Dendritic cell treated with granulocyte-macrophage colony-stimulating factor and Interleukin-4, amounts not matched to agents 40 ng/mL and 50 ng/mL, for 4 days (primary cell): ENCODE data around the gene DNALI1.
"Not testable (repeated sequence)": the region's sequence is repeated elsewhere in the genome, so short reads cannot be mapped to it uniquely, and the experiment has no call there.

ENCODE experiments used
- H3K27ac Mint-ChIP-seq: one replicate; pipeline ENCODE4 v1.8.0; 2022; ENCODE audit warnings: mild to moderate bottlenecking, mixed read lengths
- H3K27me3 Mint-ChIP-seq: one replicate; pipeline ENCODE4 v1.8.0; 2022; ENCODE audit warnings: mild to moderate bottlenecking, mixed read lengths
- H3K36me3 Mint-ChIP-seq: one replicate; pipeline ENCODE4 v1.8.0; 2022; ENCODE audit warnings: low read depth, mixed read lengths
- H3K4me1 Mint-ChIP-seq: one replicate; pipeline ENCODE4 v1.8.0; 2022; ENCODE audit warnings: low read depth, mixed read lengths
- H3K4me3 Mint-ChIP-seq: one replicate; pipeline ENCODE4 v1.8.0; 2022; ENCODE audit warnings: mild to moderate bottlenecking, moderate library complexity, mixed read lengths
- H3K9me3 Mint-ChIP-seq: one replicate; pipeline ENCODE4 v1.8.0; 2022; ENCODE audit warnings: mixed read lengths
- intact Hi-C: fragments of 100-400 bp; cut with micrococcal nuclease; formaldehyde crosslinking; loops from one replicate; pipeline ENCODE4 v1.15.0; 2022

DNALI1 gene

GRCh38 chr1:37537378-37537777, 19.4 kb upstream of the DNALI1 start:
- Mint-ChIP-seq H3K9me3 (no peaks in the 10 kb centered on the region), H3K4me1 (peaks cover 12% of the 10 kb centered on the region), H3K36me3 (peaks cover 89% of the 10 kb centered on the region), H3K27ac (no peak overlapping the region), H3K27me3 (no peaks in the 10 kb centered on the region), H3K4me3 (no peak overlapping the region)
- intact Hi-C loops: no loop called here

GRCh38 chr1:37539154-37539553, 17.6 kb upstream of the DNALI1 start:
- H3K27ac Mint-ChIP-seq, intact Hi-C loops, H3K4me3 Mint-ChIP-seq, H3K9me3 Mint-ChIP-seq, H3K27me3 Mint-ChIP-seq: not testable (repeated sequence)
- peaks cover 12% of the 10 kb centered on the region for H3K4me1 Mint-ChIP-seq
- H3K36me3 Mint-ChIP-seq: peaks cover 99% of the 10 kb centered on the region

GRCh38 chr1:37540036-37540785, 16.5 kb upstream of the DNALI1 start:
- Mint-ChIP-seq H3K27me3 (no peaks in the 10 kb centered on the region), H3K4me1 (peaks cover 3% of the 10 kb centered on the region), H3K27ac (no peak overlapping the region), H3K9me3 (no peaks in the 10 kb centered on the region), H3K36me3 (peaks cover 99% of the 10 kb centered on the region), H3K4me3 (no peak overlapping the region)
- intact Hi-C loops: no loop called here

- Mint-ChIP-seq H3K4me1 (peaks cover 4% of the 10 kb centered on the region), H3K9me3 (no peaks in the 10 kb centered on the region), H3K27ac (no peak overlapping the region), H3K4me3 (no peak overlapping the region), H3K36me3 (peaks cover 97% of the 10 kb centered on the region), H3K27me3 (no peaks in the 10 kb centered on the region)
- intact Hi-C loops: no loop called here
Observed at GRCh38 chr1:37544530-37544929, 12.2 kb upstream of the DNALI1 start.

GRCh38 chr1:37545019-37545418, 11.7 kb upstream of the DNALI1 start:
- intact Hi-C loops: no loop called here
- Mint-ChIP-seq H3K9me3 (no peaks in the 10 kb centered on the region), H3K4me1 (peaks cover 8% of the 10 kb centered on the region), H3K27me3 (no peaks in the 10 kb centered on the region), H3K27ac (no peak overlapping the region), H3K36me3 (peaks cover 97% of the 10 kb centered on the region), H3K4me3 (no peak overlapping the region)

GRCh38 chr1:37549341-37549740, 7.4 kb upstream of the DNALI1 start:
- Mint-ChIP-seq H3K4me1 (peaks cover 25% of the 10 kb centered on the region), H3K4me3 (no peak overlapping the region), H3K36me3 (peaks cover 87% of the 10 kb centered on the region), H3K27ac (no peak overlapping the region), H3K27me3 (no peaks in the 10 kb centered on the region), H3K9me3 (no peaks in the 10 kb centered on the region)
- intact Hi-C loops: no loop called here

- H3K27me3 Mint-ChIP-seq: no peaks in the 10 kb centered on the region
- no peaks in the 10 kb centered on the region for H3K9me3 Mint-ChIP-seq
- H3K4me3 Mint-ChIP-seq: peak overlapping the region; percentile 93
- H3K4me1 Mint-ChIP-seq: peaks cover 31% of the 10 kb centered on the region
- peak overlapping the region; percentile 93 for H3K27ac Mint-ChIP-seq
- H3K36me3 Mint-ChIP-seq: peaks cover 48% of the 10 kb centered on the region
- intact Hi-C loops: loop anchor here (5.0 kb wide), 1 partner anchor 96 kb away; no protein-coding TSS in a partner anchor
Observed at GRCh38 chr1:37553598-37553926, 3.2 kb upstream of the DNALI1 start.

GRCh38 chr1:37553927-37554808, 2.6 kb upstream of the DNALI1 start, which contains the start of gene SNIP1:
SNIP1 (minus strand) TSS chr1:37554293; CDS start chr1:37554229, 64 bp downstream.
- Mint-ChIP-seq H3K4me3 (peak within 1 kb of the TSS; percentile 93), H3K36me3 (peaks cover 42% of the 10 kb centered on the region), H3K27me3 (no peaks in the 10 kb centered on the region), H3K9me3 (no peaks in the 10 kb centered on the region), H3K27ac (peak within 1 kb of the TSS; percentile 93), H3K4me1 (peaks cover 31% of the 10 kb centered on the region)
- intact Hi-C loops: loop anchor here (1.0 to 5.0 kb wide), 3 partner anchors 40 to 139 kb away; partner anchors contain the start of genes CDCA8 and MEAF6

- H3K4me1 Mint-ChIP-seq: peaks cover 16% of the 10 kb centered on the region
- H3K36me3 Mint-ChIP-seq: peaks cover 21% of the 10 kb centered on the region
- H3K27ac Mint-ChIP-seq: no peak overlapping the region
- no peaks in the 10 kb centered on the region for H3K9me3 Mint-ChIP-seq
- no peaks in the 10 kb centered on the region for H3K27me3 Mint-ChIP-seq
- intact Hi-C loops: no loop called here
- H3K4me3 Mint-ChIP-seq: no peak overlapping the region
Observed at GRCh38 chr1:37557402-37557801, 662 bp downstream of the DNALI1 start.

GRCh38 chr1:37558411-37558810, 1.7 kb downstream of the DNALI1 start:
- no peak overlapping the region for H3K4me3 Mint-ChIP-seq
- peaks cover 16% of the 10 kb centered on the region for H3K36me3 Mint-ChIP-seq
- intact Hi-C loops: no loop called here
- no peak overlapping the region for H3K27ac Mint-ChIP-seq
- no peaks in the 10 kb centered on the region for H3K27me3 Mint-ChIP-seq
- H3K4me1 Mint-ChIP-seq: peaks cover 6% of the 10 kb centered on the region
- H3K9me3 Mint-ChIP-seq: no peaks in the 10 kb centered on the region

GRCh38 chr1:37559080-37559479, 2.3 kb downstream of the DNALI1 start:
- intact Hi-C loops: no loop called here
- Mint-ChIP-seq H3K4me1 (peaks cover 6% of the 10 kb centered on the region), H3K4me3 (no peak overlapping the region), H3K27me3 (no peaks in the 10 kb centered on the region), H3K36me3 (peaks cover 14% of the 10 kb centered on the region), H3K9me3 (no peaks in the 10 kb centered on the region), H3K27ac (no peak overlapping the region)

GRCh38 chr1:37559957-37560379, 3.2 kb downstream of the DNALI1 start:
- H3K4me1 Mint-ChIP-seq, intact Hi-C loops, H3K9me3 Mint-ChIP-seq: not testable (repeated sequence)

GRCh38 chr1:37560401-37561132, 3.8 kb downstream of the DNALI1 start:
- intact Hi-C loops: no loop called here
- Mint-ChIP-seq H3K4me3 (no peak overlapping the region), H3K36me3 (peaks cover 28% of the 10 kb centered on the region), H3K27ac (no peak overlapping the region), H3K27me3 (no peaks in the 10 kb centered on the region), H3K4me1 (peaks cover 6% of the 10 kb centered on the region), H3K9me3 (no peaks in the 10 kb centered on the region)

More at GRCh38 chr1:37559957-37560379, 3.2 kb downstream of the DNALI1 start:
- not testable (repeated sequence) for H3K27me3 Mint-ChIP-seq, H3K4me3 Mint-ChIP-seq, H3K27ac Mint-ChIP-seq
- peaks cover 22% of the 10 kb centered on the region for H3K36me3 Mint-ChIP-seq
